KMS-11 (cell line): ENCODE results near the gene FLT3.

Source experiments
- H2AFZ ChIP-seq: fragments of 200-600 bp; sonication (generic); 2 replicates; pipeline ENCODE4 v1.6.1; 2016; ENCODE audit warnings: antibody characterized with exemption, mixed run types, low read depth
- H3K27ac ChIP-seq: fragments of 200-600 bp; sonication (generic); 2 replicates; pipeline ENCODE4 v1.6.1; 2016; ENCODE audit warnings: mild to moderate bottlenecking, mixed run types
- H3K27me3 ChIP-seq: fragments of 200-600 bp; sonication (generic); 2 replicates; pipeline ENCODE4 v1.6.1; 2017; ENCODE audit warnings: mild to moderate bottlenecking, low read depth, mixed run types, moderate library complexity; ENCODE audit not compliant: insufficient read depth
- H3K36me3 ChIP-seq: fragments of 200-600 bp; sonication (generic); 2 replicates; pipeline ENCODE4 v1.6.1; 2017; ENCODE audit warnings: mild to moderate bottlenecking, mixed run types; ENCODE audit not compliant: insufficient read depth
- H3K4me1 ChIP-seq: fragments of 200-600 bp; sonication (generic); 2 replicates; pipeline ENCODE4 v1.6.1; 2016; ENCODE audit warnings: mild to moderate bottlenecking, low read depth, mixed run types; ENCODE audit not compliant: poor library complexity, severe bottlenecking
- H3K4me2 ChIP-seq: fragments of 200-600 bp; sonication (generic); 2 replicates; pipeline ENCODE4 v1.7.0; 2016; ENCODE audit warnings: mild to moderate bottlenecking, mixed run types
- H3K4me3 ChIP-seq: fragments of 200-600 bp; sonication (generic); IDR thresholded peaks from 2 replicates; pipeline ENCODE4 v1.6.1; 2017; ENCODE audit warnings: low read depth, low read length, mixed read lengths; ENCODE audit not compliant: insufficient read depth
- H3K79me2 ChIP-seq: fragments of 200-600 bp; sonication (generic); 2 replicates; pipeline ENCODE4 v1.6.1; 2016; ENCODE audit warnings: low read depth, mixed run types; ENCODE audit not compliant: insufficient read depth
- H3K9ac ChIP-seq: fragments of 200-600 bp; sonication (generic); 2 replicates; pipeline ENCODE4 v1.6.1; 2016; ENCODE audit warnings: mild to moderate bottlenecking, mixed run types
- H4K20me1 ChIP-seq: fragments of 200-600 bp; sonication (generic); 2 replicates; pipeline ENCODE4 v1.6.1; 2016; ENCODE audit warnings: mild to moderate bottlenecking, mixed run types; ENCODE audit not compliant: insufficient read depth
- TF ChIP-seq, protein P1 (sequence below): fragments of 200-600 bp; sonication (generic); conservative IDR thresholded peaks from 2 replicates; pipeline ENCODE4 v1.6.1; 2017; ENCODE audit warnings: low read depth, mild to moderate bottlenecking, antibody characterized with exemption, low read length, moderate library complexity, mixed read lengths

FLT3 gene

DNA sequence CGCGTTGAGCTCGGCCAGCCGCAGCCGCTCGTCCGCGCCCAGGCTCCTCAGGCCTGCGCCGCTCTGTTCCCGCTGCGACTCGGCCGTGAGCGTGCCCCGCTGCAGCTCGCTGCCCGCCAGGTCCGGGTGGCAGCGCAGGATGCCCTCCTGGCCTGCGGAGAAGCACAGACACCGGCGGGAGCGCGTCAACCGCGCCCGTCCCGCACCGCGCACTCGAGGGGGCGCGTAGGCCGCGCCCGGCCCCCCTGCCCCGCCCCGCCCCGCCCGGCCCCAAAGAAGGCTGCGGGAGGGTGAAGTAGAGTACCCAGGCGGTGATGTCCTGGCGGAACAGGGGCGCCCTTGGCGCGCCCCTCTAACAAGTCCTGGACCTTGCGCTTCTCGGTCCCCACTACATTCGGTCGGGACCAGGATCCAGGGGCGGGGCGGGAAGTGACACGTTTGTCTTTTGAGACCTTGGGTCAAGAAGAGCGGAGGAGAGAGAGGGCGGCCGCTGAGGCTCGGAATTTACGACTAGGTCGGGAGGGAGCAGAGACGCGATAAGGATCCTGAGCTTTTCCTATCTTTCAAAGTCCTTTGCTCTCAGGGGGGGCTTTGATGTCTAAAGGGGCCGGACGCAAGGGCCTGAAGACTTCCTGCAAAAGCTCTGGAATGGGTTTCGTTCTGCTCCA lies 121.9 kb downstream of the FLT3 start:
- Histone ChIP-seq H3K27me3 (no peaks in the 10 kb centered on the region), H3K4me2 (no peak overlapping the region), H3K4me3 (no peak overlapping the region), H2AFZ (no peak overlapping the region), H3K79me2 (no peaks in the 10 kb centered on the region), H3K9ac (no peak overlapping the region), H3K27ac (no peak overlapping the region), H3K4me1 (no peaks in the 10 kb centered on the region), H3K36me3 (no peaks in the 10 kb centered on the region), H4K20me1 (no peaks in the 10 kb centered on the region)
- TF ChIP-seq, protein P1, sequence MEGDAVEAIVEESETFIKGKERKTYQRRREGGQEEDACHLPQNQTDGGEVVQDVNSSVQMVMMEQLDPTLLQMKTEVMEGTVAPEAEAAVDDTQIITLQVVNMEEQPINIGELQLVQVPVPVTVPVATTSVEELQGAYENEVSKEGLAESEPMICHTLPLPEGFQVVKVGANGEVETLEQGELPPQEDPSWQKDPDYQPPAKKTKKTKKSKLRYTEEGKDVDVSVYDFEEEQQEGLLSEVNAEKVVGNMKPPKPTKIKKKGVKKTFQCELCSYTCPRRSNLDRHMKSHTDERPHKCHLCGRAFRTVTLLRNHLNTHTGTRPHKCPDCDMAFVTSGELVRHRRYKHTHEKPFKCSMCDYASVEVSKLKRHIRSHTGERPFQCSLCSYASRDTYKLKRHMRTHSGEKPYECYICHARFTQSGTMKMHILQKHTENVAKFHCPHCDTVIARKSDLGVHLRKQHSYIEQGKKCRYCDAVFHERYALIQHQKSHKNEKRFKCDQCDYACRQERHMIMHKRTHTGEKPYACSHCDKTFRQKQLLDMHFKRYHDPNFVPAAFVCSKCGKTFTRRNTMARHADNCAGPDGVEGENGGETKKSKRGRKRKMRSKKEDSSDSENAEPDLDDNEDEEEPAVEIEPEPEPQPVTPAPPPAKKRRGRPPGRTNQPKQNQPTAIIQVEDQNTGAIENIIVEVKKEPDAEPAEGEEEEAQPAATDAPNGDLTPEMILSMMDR, result no peak

DNA sequence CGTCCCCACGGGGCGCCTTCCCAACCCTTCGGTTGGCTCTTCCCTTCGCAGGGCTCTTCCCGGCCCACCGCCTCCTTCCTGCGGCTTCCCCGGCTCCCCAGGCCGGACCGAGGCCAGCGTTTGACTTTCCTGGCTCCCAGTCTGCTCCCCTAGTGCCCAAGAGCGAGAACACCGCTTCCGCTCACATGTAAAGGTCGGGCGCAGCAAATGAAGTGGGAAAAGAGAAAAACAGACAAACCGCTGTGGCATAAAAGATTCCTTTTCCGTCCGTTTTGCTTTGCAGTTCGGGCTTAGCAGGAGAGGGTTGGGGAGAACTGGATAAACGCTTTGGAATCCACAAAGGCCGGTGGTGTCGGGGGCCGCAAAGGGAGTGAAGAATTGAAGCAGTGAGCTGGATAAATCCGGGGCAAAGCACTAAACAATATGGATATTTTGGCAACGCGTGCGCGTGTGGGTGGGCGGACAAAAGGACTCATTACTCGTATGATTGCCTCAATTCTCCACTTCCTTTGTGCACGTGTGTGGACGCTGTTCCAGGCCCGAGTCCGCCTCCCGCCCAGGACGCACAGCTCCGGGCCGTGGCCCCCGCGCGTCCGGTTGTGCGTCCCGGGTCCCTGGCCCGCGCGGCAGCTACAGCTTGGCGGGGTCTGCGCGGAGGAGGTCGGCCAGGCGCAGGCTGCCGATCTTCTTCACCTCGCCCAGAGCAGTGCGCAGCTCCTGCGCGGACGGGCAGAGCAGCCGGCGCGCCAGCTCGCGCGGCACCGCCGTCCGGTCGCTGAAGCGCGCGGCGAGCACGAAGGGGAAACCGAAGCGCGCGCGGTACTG lies 122.7 kb downstream of the FLT3 start:
- H2AFZ ChIP-seq, result no peak overlapping the region
- no peak overlapping the region for H3K4me3 ChIP-seq
- H3K79me2 ChIP-seq, result no peaks in the 10 kb centered on the region
- H3K4me1 ChIP-seq, result no peaks in the 10 kb centered on the region
- no peak overlapping the region for H3K4me2 ChIP-seq
- H4K20me1 ChIP-seq, result no peaks in the 10 kb centered on the region
- TF ChIP-seq, protein P1, result no peak
- H3K9ac ChIP-seq, result no peak overlapping the region
- no peaks in the 10 kb centered on the region for H3K36me3 ChIP-seq
- no peaks in the 10 kb centered on the region for H3K27me3 ChIP-seq
- no peak overlapping the region for H3K27ac ChIP-seq

DNA sequence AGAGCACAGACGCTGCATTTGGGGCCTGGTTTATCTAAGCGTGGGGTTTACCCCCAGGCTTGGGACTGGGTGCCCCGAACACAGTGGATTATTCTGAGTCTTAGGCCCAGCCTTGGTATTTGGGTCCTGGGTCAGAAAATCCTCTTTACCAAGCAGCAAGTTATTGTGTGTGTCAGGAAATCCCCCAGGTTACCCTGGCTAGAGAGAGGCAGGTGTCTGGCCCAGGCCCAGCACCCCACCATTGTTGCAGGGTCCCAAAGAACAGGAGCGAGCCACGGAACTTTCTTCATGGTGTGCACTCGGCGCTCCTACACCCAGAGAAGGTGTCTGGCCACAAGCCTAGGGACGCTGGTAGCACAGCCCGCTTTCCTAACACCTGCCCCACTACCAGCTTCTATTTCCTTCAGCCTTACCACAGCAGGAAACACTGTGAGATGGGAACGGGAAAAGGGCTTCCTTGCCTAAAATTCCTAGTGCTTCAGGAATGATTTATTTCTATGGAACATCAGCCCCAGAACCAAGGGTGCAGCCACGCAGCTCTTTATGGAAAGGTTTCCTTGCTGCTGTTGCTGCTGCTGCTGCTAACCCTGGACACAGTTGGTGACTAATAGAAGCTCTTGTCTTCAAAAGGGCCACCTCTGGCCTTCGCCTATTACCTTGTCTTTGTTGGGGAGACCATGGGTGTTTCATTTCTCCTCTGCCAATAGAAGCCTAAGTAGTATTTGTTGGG lies 123.8 kb downstream of the FLT3 start:
- TF ChIP-seq, protein P1, result no peak
- H3K4me3 ChIP-seq, result no peak overlapping the region
- no peak overlapping the region for H3K9ac ChIP-seq
- no peak overlapping the region for H3K4me2 ChIP-seq
- no peaks in the 10 kb centered on the region for H3K4me1 ChIP-seq
- no peak overlapping the region for H2AFZ ChIP-seq
- no peaks in the 10 kb centered on the region for H3K36me3 ChIP-seq
- no peaks in the 10 kb centered on the region for H3K79me2 ChIP-seq
- no peak overlapping the region for H3K27ac ChIP-seq
- no peaks in the 10 kb centered on the region for H3K27me3 ChIP-seq
- no peaks in the 10 kb centered on the region for H4K20me1 ChIP-seq

DNA sequence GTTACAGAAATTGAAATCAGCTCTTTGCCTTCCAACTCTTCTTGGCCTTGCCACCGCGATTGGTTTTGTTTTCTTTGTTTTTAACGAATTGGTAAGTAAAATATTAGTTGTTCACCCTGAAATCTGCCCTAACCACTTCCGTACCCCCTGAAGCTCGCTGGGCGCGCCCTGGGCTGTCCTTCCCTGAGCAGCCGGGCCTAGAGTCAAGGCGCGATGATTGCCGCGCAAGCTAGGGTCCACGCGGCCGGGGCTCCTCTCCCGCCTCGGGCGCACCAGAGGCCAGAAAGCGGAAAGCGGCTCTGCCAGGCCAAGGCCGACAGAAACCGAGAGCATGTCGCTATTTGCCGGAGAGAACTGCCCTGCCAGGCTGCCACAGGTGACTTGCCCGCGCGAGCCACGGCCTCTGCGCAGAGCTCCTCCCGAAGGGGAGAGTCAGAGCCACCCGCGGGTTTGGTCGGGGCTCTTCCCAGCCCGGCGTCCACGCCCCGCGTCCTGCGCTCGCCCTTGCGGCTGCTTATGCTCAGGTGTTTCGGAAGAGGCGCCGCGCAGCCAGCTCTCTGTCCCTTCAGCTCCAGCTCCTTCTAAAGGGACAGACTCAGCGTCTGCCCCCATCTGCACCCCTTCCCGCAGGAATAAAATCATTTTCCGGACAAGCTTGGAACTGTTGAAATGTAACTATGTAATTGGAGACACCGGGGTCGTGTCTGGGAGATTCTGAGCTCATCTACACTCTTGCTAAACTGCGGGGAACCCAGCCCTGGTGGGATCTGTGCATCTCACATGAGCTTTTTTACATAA lies 124.6 kb downstream of the FLT3 start:
- Histone ChIP-seq H3K9ac (no peak overlapping the region), H3K4me2 (no peak overlapping the region), H3K79me2 (no peaks in the 10 kb centered on the region), H3K27me3 (no peaks in the 10 kb centered on the region), H3K4me1 (no peaks in the 10 kb centered on the region), H2AFZ (no peak overlapping the region), H4K20me1 (no peaks in the 10 kb centered on the region), H3K36me3 (no peaks in the 10 kb centered on the region), H3K27ac (no peak overlapping the region), H3K4me3 (no peak overlapping the region)
- TF ChIP-seq, protein P1, result no peak
